ENCODE measurements around the gene TXNDC5. TPM values are rescaled to one million over a fixed set of nuclear protein-coding genes. Genes with fewer than 3 reads are reported as not detected.
"Not testable (repeated sequence)": the region's sequence is repeated elsewhere in the genome, so short reads cannot be mapped to it uniquely, and the experiment has no call there.

Gene TXNDC5
- total RNA-seq, 4 donors from 2014 or later, result 85.0 to 137 (median 110) TPM

DNA sequence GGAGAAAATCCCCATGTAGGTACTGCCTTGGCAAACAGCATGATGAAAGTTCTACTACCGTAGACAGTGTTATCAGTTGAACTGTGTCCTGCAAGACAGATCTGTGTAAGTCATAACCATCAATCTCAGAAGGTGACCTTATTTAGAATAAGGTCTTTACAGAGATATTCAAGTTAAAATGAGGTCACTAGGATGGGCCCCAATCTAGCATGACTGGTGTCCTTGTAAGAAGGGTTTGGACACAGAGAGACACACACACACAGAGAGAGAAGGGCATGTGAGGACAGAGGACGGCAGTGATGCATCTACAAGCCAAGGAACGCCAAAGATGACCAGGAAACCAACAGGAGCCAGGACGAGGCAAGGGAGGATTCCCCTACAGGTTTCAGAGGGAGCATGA lies 8.8 kb downstream of the TXNDC5 start:
- Histone ChIP-seq H3K27me3 (no peaks in the 10 kb centered on the region), H3K4me3 (no peak overlapping the region), H3K36me3 (peaks cover 0 to 78% (median 30%) of the 10 kb centered on the region in 3 donors), H3K4me1 (peaks cover 0 to 11% (median 0%) of the 10 kb centered on the region in 4 donors), H3K27ac (no peak overlapping the region), H3K9me3 (no peaks in the 10 kb centered on the region)
- TF ChIP-seq EP300 (IDR thresholded peaks at IDR 0.05), result no peak
- TF ChIP-seq, protein P1, sequence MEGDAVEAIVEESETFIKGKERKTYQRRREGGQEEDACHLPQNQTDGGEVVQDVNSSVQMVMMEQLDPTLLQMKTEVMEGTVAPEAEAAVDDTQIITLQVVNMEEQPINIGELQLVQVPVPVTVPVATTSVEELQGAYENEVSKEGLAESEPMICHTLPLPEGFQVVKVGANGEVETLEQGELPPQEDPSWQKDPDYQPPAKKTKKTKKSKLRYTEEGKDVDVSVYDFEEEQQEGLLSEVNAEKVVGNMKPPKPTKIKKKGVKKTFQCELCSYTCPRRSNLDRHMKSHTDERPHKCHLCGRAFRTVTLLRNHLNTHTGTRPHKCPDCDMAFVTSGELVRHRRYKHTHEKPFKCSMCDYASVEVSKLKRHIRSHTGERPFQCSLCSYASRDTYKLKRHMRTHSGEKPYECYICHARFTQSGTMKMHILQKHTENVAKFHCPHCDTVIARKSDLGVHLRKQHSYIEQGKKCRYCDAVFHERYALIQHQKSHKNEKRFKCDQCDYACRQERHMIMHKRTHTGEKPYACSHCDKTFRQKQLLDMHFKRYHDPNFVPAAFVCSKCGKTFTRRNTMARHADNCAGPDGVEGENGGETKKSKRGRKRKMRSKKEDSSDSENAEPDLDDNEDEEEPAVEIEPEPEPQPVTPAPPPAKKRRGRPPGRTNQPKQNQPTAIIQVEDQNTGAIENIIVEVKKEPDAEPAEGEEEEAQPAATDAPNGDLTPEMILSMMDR (IDR thresholded peaks at IDR 0.05), result no peak
- TF ChIP-seq POLR2A (IDR thresholded peaks at IDR 0.05), result no peak
- DNase-seq (ENCODE audit: low spot score in 2 of 2), result no peak
- WGBS, 2 donors, result 79 to 87% methylated on average over 4 of the region's 4 CpGs

DNA sequence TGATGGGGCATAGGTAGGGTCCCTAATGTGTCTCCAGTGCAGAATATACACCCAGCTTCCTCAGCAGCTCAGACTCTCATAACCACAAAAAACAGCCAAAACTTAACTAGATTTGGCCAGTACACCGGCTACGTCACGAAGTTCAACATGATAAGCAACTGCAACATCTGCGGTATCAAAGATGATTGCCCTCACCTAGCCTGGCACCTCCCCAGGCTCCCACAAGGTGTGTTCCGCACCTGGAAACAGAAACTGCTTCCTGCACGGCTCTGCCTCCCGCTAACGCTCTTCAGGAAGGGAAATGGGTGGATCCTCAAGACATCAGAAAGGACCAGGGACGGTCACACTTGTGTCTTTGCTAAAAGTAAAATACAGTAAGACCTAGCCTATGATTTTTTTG lies 9.5 kb downstream of the TXNDC5 start:
- H3K4me3 ChIP-seq, result no peak overlapping the region
- no peaks in the 10 kb centered on the region for H3K27me3 ChIP-seq
- no peak overlapping the region for H3K27ac ChIP-seq
- TF ChIP-seq, protein P1 (IDR thresholded peaks at IDR 0.05), result no peak
- TF ChIP-seq POLR2A (IDR thresholded peaks at IDR 0.05) (no peak), EP300 (IDR thresholded peaks at IDR 0.05) (no peak)
- H3K4me1 ChIP-seq, result peaks cover 0 to 10% (median 0%) of the 10 kb centered on the region in 4 donors
- no peaks in the 10 kb centered on the region for H3K9me3 ChIP-seq
- peaks cover 0 to 85% (median 30%) of the 10 kb centered on the region in 3 donors for H3K36me3 ChIP-seq
- no peak for DNase-seq (ENCODE audit: low spot score in 2 of 2)
- WGBS, 2 donors, result 93 to 95% methylated on average over 5 to 9 of the region's 9 CpGs

DNA sequence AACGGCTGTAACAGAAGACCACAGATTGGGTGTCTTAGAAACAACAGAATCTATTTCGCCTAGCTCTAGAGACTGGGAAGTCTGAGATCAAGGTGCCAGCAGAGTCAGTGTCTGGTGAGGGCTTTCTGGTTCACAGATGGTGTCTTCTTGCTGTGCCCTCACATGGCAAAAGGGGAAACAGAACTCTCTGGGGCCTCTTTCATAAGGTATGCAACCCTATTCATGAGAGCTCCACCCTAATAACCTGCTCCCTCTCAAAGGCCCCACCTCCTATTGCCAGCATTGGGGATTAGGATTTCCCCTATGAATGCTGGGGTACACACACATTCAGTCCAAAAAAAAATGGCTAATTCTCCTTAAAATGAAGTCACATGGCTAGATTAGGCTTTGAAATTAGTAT lies 10.0 kb downstream of the TXNDC5 start:
- WGBS, 2 donors, result 72 to 75% methylated on average over 2 of the region's 2 CpGs
- Histone ChIP-seq H3K27ac (no peak overlapping the region), H3K4me1 (peaks cover 0 to 10% (median 0%) of the 10 kb centered on the region in 4 donors), H3K36me3 (peaks cover 0 to 89% (median 30%) of the 10 kb centered on the region in 3 donors), H3K4me3 (no peak overlapping the region), H3K27me3 (no peaks in the 10 kb centered on the region), H3K9me3 (no peaks in the 10 kb centered on the region)
- DNase-seq (ENCODE audit: low spot score in 2 of 2), result no peak
- TF ChIP-seq POLR2A (IDR thresholded peaks at IDR 0.05) (no peak), EP300 (IDR thresholded peaks at IDR 0.05) (no peak)
- TF ChIP-seq, protein P1 (IDR thresholded peaks at IDR 0.05), result no peak

DNA sequence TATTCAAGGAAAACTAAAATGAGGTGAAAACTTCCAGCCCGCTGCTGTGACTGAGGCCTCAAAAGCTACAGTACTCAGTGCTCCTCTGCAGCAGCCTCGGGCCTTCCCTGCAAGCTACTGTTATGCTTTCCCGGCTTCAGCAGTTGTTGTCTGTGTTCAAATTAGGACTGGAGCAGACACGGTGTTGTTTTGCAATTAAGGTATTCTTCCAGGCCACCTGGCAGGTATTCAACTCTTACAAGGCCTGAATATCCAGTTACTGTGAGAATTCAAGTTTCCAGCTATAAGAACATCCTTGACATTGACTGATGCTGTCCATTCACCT lies 10.7 kb downstream of the TXNDC5 start:
- Histone ChIP-seq H3K4me3 (no peak overlapping the region), H3K27ac (no peak overlapping the region), H3K9me3 (no peaks in the 10 kb centered on the region), H3K4me1 (peaks cover 0 to 3% (median 0%) of the 10 kb centered on the region in 4 donors), H3K27me3 (no peaks in the 10 kb centered on the region), H3K36me3 (peaks cover 0 to 97% (median 30%) of the 10 kb centered on the region in 3 donors)
- DNase-seq (ENCODE audit: low spot score in 2 of 2), result no peak
- 82 to 88% methylated on average over 4 of the region's 4 CpGs for WGBS, 2 donors
- TF ChIP-seq, protein P1 (IDR thresholded peaks at IDR 0.05), result no peak
- TF ChIP-seq POLR2A (IDR thresholded peaks at IDR 0.05) (no peak), EP300 (IDR thresholded peaks at IDR 0.05) (no peak)

DNA sequence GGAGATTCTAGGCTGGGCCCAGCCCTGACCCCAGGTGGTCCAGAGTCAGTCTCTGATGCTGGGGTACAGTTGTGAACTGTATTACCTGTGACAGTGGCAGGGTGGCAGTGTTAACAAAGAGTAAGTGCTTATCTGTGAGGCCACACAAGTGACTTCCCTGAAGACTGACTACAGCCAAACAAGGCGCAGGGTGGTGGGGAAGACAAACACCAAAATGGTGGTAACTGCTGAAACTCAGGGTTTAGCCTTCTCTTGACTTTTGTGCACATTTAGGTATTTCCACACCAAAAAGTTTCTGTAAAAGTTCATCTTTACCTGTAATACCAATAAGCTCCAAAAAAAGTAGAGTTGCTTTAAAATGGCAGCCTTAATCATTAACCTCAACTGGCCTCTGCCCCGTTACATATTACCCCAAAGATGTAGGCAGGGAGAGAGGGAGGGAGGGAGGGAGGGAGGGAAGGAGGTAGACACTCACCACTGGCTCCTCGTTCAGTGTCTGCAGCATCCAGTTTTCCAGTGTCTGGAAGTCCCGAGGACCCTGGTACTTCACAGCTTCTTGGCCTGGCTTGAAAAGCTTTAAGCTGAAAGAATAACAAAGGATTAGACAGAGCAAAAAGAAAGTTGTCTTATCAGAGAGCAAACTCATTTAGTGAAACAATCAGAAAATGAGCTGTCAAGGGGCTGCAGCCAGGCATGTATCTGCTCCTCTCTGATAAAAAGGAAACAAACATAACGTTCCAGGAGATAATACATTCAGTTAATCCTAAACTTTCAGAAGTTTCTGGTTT lies 11.3 kb downstream of the TXNDC5 start:
- no peak for DNase-seq (ENCODE audit: low spot score in 2 of 2)
- H3K27ac ChIP-seq, result no peak overlapping the region
- WGBS, 2 donors, result 85 to 86% methylated on average over 5 of the region's 5 CpGs
- H3K4me1 ChIP-seq, result no peaks in the 10 kb centered on the region
- no peaks in the 10 kb centered on the region for H3K27me3 ChIP-seq
- H3K4me3 ChIP-seq, result no peak overlapping the region
- H3K9me3 ChIP-seq, result no peaks in the 10 kb centered on the region
- TF ChIP-seq POLR2A (IDR thresholded peaks at IDR 0.05), result no peak
- TF ChIP-seq, protein P1 (IDR thresholded peaks at IDR 0.05), result no peak
- no peak for TF ChIP-seq EP300 (IDR thresholded peaks at IDR 0.05)
- peaks cover 0 to 98% (median 30%) of the 10 kb centered on the region in 3 donors for H3K36me3 ChIP-seq

DNA sequence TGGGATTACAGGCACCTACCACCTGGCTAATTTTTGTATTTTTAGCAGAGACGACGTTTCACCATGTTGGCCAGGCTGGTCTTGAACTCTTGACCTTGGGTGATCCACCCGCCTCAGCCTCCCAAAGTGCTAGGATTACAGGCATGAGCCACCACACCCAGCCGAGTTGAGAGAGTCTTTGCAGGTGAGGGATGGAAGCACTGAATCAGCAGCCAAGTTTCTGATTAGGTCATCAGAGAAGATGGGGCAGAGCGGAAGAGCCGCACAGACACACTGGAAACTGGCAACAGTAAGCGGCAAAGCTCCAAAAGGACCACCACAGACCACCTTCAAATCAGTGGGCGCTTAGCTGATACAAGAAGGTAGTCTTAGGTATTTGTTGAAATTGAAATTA lies 12.4 kb downstream of the TXNDC5 start:
- H3K27ac ChIP-seq; DNase-seq (ENCODE audit: low spot score in 2 of 2); H3K27me3 ChIP-seq; H3K4me1 ChIP-seq; H3K9me3 ChIP-seq; H3K4me3 ChIP-seq: not testable (repeated sequence)
- peaks cover 0 to 98% (median 30%) of the 10 kb centered on the region in 3 donors for H3K36me3 ChIP-seq
- WGBS, 2 donors, result 92 to 94% methylated on average over 8 of the region's 8 CpGs
